GM12878 (cell line): ENCODE data around the gene LRRC59. TPM values are rescaled to one million over a fixed set of nuclear protein-coding genes. Genes with fewer than 3 reads are reported as not detected.

Experiments
- ATAC-seq: fragments of 200-7000 bp; cut with Tn5 transposase; 3 replicates; pipeline ENCODE4 v1.9.1; 2020; ENCODE audit warnings: mild to moderate bottlenecking, moderate library complexity
- BruUV-seq: library from RNA; stranded (reverse); fragments of 400-500 nt; replicated peaks from 2 replicates; lab custom pipeline; 2021; lab: Mats Ljungman, UMichigan
- CTCF ChIA-PET: fragments of 300-600 bp; sonication (Branson Sonifier 250); formaldehyde crosslinking; extraction: SDS; loops from one replicate; lab custom pipeline; 2021; ENCODE audit warnings: inconsistent platforms; lab: Yijun Ruan, JAX
- POLR2A ChIA-PET: fragments of 350-600 bp; formaldehyde crosslinking; extraction: SDS; loops from one replicate; lab custom pipeline; 2021; ENCODE audit warnings: inconsistent platforms; lab: Charles Lee
- RAD21 ChIA-PET: fragments of 300-600 bp; sonication (Branson Sonifier 250); formaldehyde crosslinking; loops from one replicate; lab custom pipeline; 2023; ENCODE audit warnings: antibody characterized with exemption; ENCODE audit not compliant: unreplicated experiment; lab: Charles Lee
- SMC1A ChIA-PET: fragments of 300-600 bp; sonication (Branson Sonifier 250); formaldehyde crosslinking; loops from one replicate; lab custom pipeline; 2023; ENCODE audit not compliant: unreplicated experiment, uncharacterized antibody; lab: Charles Lee
- DNase-seq: peaks from one replicate; pipeline ENCODE4 v3.0.0-alpha.2; 2011; ENCODE audit warnings: low read depth, low spot score
- FAIRE-seq: peaks from 3 replicates; lab custom pipeline; 2011; peaks lifted over from hg19 to GRCh38; lab: Jason Lieb, UNC
- H2AFZ ChIP-seq: 2 replicates; pipeline ENCODE4 v1.6.0; 2011; ENCODE audit warnings: low read depth, low read length, control low read depth; ENCODE audit not compliant: control insufficient read depth
- H3K27ac ChIP-seq: 2 replicates; pipeline ENCODE4 v1.5.1; 2011; ENCODE audit warnings: control low read depth; ENCODE audit not compliant: control insufficient read depth, insufficient read depth
- H3K27me3 ChIP-seq, 2 experiments: replicated peaks in 1 of 2; 2 replicates each; pipeline versions ENCODE4 v1.6.0 to v1.6.1; 2011; ENCODE audit warnings: low read length in 1 of 2; ENCODE audit not compliant: control insufficient read depth in 2 of 2, insufficient read depth in 2 of 2
- H3K36me3 ChIP-seq, 2 experiments: 2 replicates each; pipeline ENCODE4 v1.5.1; 2011; ENCODE audit warnings: low read length in 1 of 2; ENCODE audit not compliant: control insufficient read depth in 2 of 2, insufficient read depth in 2 of 2
- H3K4me1 ChIP-seq: 2 replicates; pipeline ENCODE4 v1.6.1; 2011; ENCODE audit warnings: mild to moderate bottlenecking, low read length, moderate library complexity, mixed read lengths; ENCODE audit not compliant: control insufficient read depth, insufficient read depth
- H3K4me2 ChIP-seq: 2 replicates; pipeline ENCODE4 v1.6.0; 2011; ENCODE audit warnings: control low read depth; ENCODE audit not compliant: control insufficient read depth, insufficient read depth
- H3K4me3 ChIP-seq: fragments of 200-600 bp; sonication (generic); 2 replicates; pipeline ENCODE4 v1.5.1; 2016
- H3K79me2 ChIP-seq: 2 replicates; pipeline ENCODE4 v1.6.0; 2011; ENCODE audit warnings: low read length; ENCODE audit not compliant: control insufficient read depth, insufficient read depth
- H3K9ac ChIP-seq: 2 replicates; pipeline ENCODE4 v1.8.0; 2011; ENCODE audit warnings: low read length, control low read depth, mixed read lengths; ENCODE audit not compliant: control insufficient read depth, insufficient read depth
- H3K9me3 ChIP-seq: replicated peaks from 3 replicates; pipeline ENCODE4 v1.5.1; 2011; ENCODE audit warnings: mild to moderate bottlenecking, low read length; ENCODE audit not compliant: control insufficient read depth, insufficient read depth
- H4K20me1 ChIP-seq: 2 replicates; pipeline ENCODE4 v1.6.0; 2011; ENCODE audit not compliant: control insufficient read depth, insufficient read depth
- ETV6 ChIP-seq, 2 experiments: fragments of 450-650 bp in 1 of 2; IDR thresholded peaks in 1 of 2; conservative IDR thresholded peaks in 1 of 2; 2 replicates each; pipeline ENCODE4 v1.6.1; 2014; ENCODE audit warnings: antibody characterized with exemption in 1 of 2, borderline replicate concordance in 1 of 2, low read depth in 1 of 2, mild to moderate bottlenecking in 1 of 2, moderate library complexity in 1 of 2
- HDAC6 ChIP-seq: fragments of 200-600 bp; sonication (generic); IDR thresholded peaks from one replicate; pipeline ENCODE4 v1.8.0; 2017; ENCODE audit warnings: antibody characterized with exemption; ENCODE audit not compliant: unreplicated experiment
- KDM1A ChIP-seq: fragments of 200-600 bp; sonication (generic); IDR thresholded peaks from 2 replicates; pipeline ENCODE4 v1.6.1; 2016; ENCODE audit warnings: borderline replicate concordance
- MEF2A ChIP-seq: IDR thresholded peaks from 2 replicates; pipeline ENCODE4 v1.6.1; 2011; ENCODE audit warnings: low read depth, mild to moderate bottlenecking, low read length, moderate library complexity; ENCODE audit not compliant: insufficient read depth
- NFXL1 ChIP-seq: fragments of 450-650 bp; IDR thresholded peaks from 2 replicates; pipeline ENCODE4 v1.6.1; 2017; ENCODE audit warnings: antibody characterized with exemption, mild to moderate bottlenecking, borderline replicate concordance
- RBBP5 ChIP-seq: fragments of 200-600 bp; sonication (generic); conservative IDR thresholded peaks from 2 replicates; pipeline ENCODE4 v1.6.1; 2016
- SIN3A ChIP-seq: IDR thresholded peaks from 2 replicates; pipeline ENCODE4 v1.6.1; 2012; ENCODE audit warnings: low read depth, low read length, improper control_type of control experiment
- SMARCA5 ChIP-seq: fragments of 450-650 bp; IDR thresholded peaks from 2 replicates; pipeline ENCODE4 v1.6.1; 2017; ENCODE audit warnings: mild to moderate bottlenecking
- ZSCAN29 ChIP-seq: fragments of 450-650 bp; IDR thresholded peaks from 2 replicates; pipeline ENCODE4 v1.6.1; 2017; ENCODE audit warnings: mild to moderate bottlenecking, moderate library complexity
- WGBS: methylation state at CpG from one replicate; pipeline ENCODE4 v1.1.6; 2016; ENCODE audit warnings: low lambda C conversion rate; ENCODE audit not compliant: insufficient replicate concordance, insufficient coverage; ENCODE audit errors: missing lambda C conversion rate; 5-methylcytosine and 5-hydroxymethylcytosine counted together
- in situ Hi-C: fragments of 300-500 bp; cut with MboI; formaldehyde crosslinking; loops from 9 replicates; pipeline ENCODE4 v1.14.3; 2018; ENCODE audit warnings: mixed read lengths
- intact Hi-C: fragments of 100-400 bp; cut with micrococcal nuclease; formaldehyde crosslinking; loops from one replicate; pipeline ENCODE4 v1.14.2; 2022; ENCODE audit not compliant: unreplicated experiment
- polyA plus RNA-seq, 11 experiments: library from polyadenylated mRNA; depleted of rRNA in 4 of 11; unstranded in 6 of 11; stranded (reverse) in 5 of 11; fragments of >200 nt; fragmentation: Nextera tagmentation in 4 of 11; fragmentation: Illumina TruSeq in 1 of 11; extraction: Ambion mirVana in 4 of 11; extraction: Trizol in 1 of 11; gene quantifications; 1 replicate in 1 of 11; 2 replicates in 10 of 11; pipeline versions ENCODE4 v1.2.1 to v1.2.3, GENCODE V29; 2011 to 2016; ENCODE audit warnings: inconsistent platforms in 2 of 11, missing spikeins in 2 of 11, low read depth in 1 of 11
- total RNA-seq, 4 experiments: library from RNA; depleted of rRNA in 3 of 4; stranded (reverse); fragments of >200 nt in 3 of 4; fragmentation: Illumina TruSeq in 1 of 4; extraction: Trizol in 1 of 4; gene quantifications; 2 replicates each; pipeline versions ENCODE4 v1.2.1 to v1.2.3, GENCODE V29; 2013 to 2021
- TF ChIP-seq, protein P1 (sequence below): fragments of 150-350 bp; IDR thresholded peaks from 2 replicates; pipeline ENCODE4 v1.6.1; 2014; ENCODE audit warnings: mild to moderate bottlenecking, low read depth, low read length
- TF ChIP-seq, protein P2 (sequence below): fragments of 450-650 bp; conservative IDR thresholded peaks from 2 replicates; pipeline ENCODE4 v1.6.1; 2017; ENCODE audit warnings: mild to moderate bottlenecking, moderate library complexity

Gene LRRC59
- total and polyA plus RNA-seq, 10 of the 15 experiments (the other 5 are each of a cell fraction or from before 2014, with no cell fraction given): 8.8 to 82.2 (median 63.0) TPM

DNA sequence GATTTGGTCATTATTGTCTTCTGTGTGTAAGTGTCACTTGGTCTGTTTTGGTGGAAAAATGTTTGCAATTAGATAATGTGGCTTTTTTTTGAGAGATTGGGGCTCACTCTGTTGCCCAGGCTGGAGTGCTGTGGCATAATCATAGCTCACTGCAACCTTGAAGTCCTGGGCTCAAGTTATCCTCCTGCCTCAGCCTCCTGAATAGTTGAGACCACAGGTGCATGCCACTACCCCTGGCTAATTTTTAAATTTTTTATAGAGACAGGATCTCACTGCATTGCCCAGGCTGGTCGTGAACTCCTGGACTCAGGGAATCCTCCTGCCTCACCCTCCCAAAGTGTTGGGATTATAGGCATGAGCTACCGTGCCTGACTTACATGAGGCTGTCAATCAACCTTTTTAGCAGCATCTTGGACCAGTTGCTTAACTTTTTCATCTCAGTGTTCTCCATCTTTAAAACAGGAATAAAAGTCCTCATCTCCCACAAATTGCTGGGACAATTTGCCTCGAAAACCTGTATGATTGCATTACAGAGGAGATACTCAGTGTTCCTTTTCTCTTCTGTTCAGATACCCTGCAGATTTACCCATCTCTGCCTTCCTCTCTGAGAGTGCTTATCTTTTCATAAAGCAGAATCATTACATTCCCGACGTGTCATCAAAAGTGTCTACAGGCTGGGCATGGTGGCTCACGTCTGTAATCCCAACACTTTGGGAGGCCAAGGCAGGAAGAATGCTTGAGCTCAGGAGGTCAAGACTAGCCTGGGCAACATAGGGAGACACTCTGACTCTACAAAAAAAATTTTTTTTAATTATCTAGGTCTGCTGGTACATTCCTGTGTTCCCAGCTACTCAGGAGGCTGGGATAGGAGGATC, 47.8 kb upstream of the LRRC59 start:
- no TSS peak for BruUV-seq
- H3K4me2 ChIP-seq: no peak overlapping the region
- 87% methylated on average over 6 of the region's 6 CpGs for WGBS
- CTCF ChIA-PET: interaction anchor here (1.3 to 2.4 kb wide), 2 partner anchors 47 to 83 kb away, joined by 3 to 6 read pairs; partner anchors contain the start of gene LRRC59
- no peaks in the 10 kb centered on the region for H3K9me3 ChIP-seq
- in situ Hi-C loops: no loop called here
- no peaks in the 10 kb centered on the region for H4K20me1 ChIP-seq
- no peak overlapping the region for H3K9ac ChIP-seq
- H3K36me3 ChIP-seq: no peaks in the 10 kb centered on the region
- no peaks in the 10 kb centered on the region for H3K4me1 ChIP-seq
- no peak for ATAC-seq
- SMC1A ChIA-PET: interaction anchor here (1.1 kb wide), 1 partner anchor 56 kb away, joined by 3 read pairs; no protein-coding TSS in a partner anchor
- no peaks in the 10 kb centered on the region for H3K79me2 ChIP-seq
- RAD21 ChIA-PET: no interaction called here
- POLR2A ChIA-PET: no interaction called here
- no peak for DNase-seq
- no peak overlapping the region for H3K4me3 ChIP-seq
- H3K27ac ChIP-seq: no peak overlapping the region
- no peak for TF ChIP-seq ZSCAN29
- no peak for TF ChIP-seq HDAC6
- no peak overlapping the region for H2AFZ ChIP-seq
- no peak for FAIRE-seq
- intact Hi-C loops: no loop called here
- H3K27me3 ChIP-seq: no peaks in the 10 kb centered on the region

DNA sequence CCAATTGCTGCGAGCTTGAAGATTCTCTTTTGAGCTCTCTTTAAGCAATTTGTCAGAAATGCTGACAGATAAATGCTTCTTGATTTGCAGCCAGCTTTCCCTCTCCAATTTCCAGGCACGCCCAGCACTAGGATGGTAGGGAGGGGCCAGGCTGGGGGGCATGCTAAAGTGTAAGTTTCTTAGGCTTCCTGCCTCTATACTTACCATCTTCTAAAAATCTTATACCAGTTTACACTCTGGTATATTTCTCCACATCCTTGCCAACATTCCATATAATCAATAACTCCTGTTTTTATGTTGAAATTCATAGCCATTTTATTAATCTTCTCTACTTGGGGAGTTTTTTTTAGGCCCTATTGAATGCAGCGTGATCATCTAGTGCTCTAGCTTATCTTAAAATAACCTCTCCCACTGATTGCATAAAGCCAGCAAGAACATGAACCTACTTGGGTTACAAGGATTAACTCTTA, 46.2 kb upstream of the LRRC59 start:
- Histone ChIP-seq H3K9ac (no peak overlapping the region), H3K4me3 (no peak overlapping the region), H3K79me2 (no peaks in the 10 kb centered on the region), H3K36me3 (no peaks in the 10 kb centered on the region), H3K27me3 (no peaks in the 10 kb centered on the region), H3K27ac (no peak overlapping the region), H3K4me1 (no peaks in the 10 kb centered on the region), H4K20me1 (no peaks in the 10 kb centered on the region), H2AFZ (no peak overlapping the region), H3K4me2 (no peak overlapping the region), H3K9me3 (no peaks in the 10 kb centered on the region)
- in situ Hi-C loops (no loop called here), intact Hi-C loops (no loop called here)
- DNase-seq (no peak), ATAC-seq (no peak), FAIRE-seq (no peak)
- TF ChIP-seq SMARCA5 (no peak), MEF2A (no peak), RBBP5 (no peak), SIN3A (no peak), NFXL1 (no peak), KDM1A (no peak), ETV6 (conservative IDR thresholded peaks at IDR 0.05 in 1 of 2, IDR thresholded peaks at IDR 0.05 in 1 of 2; ENCODE audit: borderline replicate concordance in 1 of 2, low read depth in 1 of 2) (no peak)
- TF ChIP-seq, protein P1, sequence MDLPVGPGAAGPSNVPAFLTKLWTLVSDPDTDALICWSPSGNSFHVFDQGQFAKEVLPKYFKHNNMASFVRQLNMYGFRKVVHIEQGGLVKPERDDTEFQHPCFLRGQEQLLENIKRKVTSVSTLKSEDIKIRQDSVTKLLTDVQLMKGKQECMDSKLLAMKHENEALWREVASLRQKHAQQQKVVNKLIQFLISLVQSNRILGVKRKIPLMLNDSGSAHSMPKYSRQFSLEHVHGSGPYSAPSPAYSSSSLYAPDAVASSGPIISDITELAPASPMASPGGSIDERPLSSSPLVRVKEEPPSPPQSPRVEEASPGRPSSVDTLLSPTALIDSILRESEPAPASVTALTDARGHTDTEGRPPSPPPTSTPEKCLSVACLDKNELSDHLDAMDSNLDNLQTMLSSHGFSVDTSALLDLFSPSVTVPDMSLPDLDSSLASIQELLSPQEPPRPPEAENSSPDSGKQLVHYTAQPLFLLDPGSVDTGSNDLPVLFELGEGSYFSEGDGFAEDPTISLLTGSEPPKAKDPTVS: no peak
- TF ChIP-seq, protein P2, sequence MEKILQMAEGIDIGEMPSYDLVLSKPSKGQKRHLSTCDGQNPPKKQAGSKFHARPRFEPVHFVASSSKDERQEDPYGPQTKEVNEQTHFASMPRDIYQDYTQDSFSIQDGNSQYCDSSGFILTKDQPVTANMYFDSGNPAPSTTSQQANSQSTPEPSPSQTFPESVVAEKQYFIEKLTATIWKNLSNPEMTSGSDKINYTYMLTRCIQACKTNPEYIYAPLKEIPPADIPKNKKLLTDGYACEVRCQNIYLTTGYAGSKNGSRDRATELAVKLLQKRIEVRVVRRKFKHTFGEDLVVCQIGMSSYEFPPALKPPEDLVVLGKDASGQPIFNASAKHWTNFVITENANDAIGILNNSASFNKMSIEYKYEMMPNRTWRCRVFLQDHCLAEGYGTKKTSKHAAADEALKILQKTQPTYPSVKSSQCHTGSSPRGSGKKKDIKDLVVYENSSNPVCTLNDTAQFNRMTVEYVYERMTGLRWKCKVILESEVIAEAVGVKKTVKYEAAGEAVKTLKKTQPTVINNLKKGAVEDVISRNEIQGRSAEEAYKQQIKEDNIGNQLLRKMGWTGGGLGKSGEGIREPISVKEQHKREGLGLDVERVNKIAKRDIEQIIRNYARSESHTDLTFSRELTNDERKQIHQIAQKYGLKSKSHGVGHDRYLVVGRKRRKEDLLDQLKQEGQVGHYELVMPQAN: no peak
- no TSS peak for BruUV-seq
- ChIA-PET POLR2A (no interaction called here), RAD21 (no interaction called here), CTCF (interaction anchor here (0.9 kb wide), 1 partner anchor 9 kb away, joined by 3 read pairs; no protein-coding TSS in a partner anchor), SMC1A (interaction anchor here (0.7 to 1.3 kb wide), 3 partner anchors 12 to 92 kb away, joined by 3 to 4 read pairs (median 3); no protein-coding TSS in a partner anchor)
- WGBS: 80% methylated on average over 3 of the region's 3 CpGs
